Cardiac fibroblast (primary cell): ENCODE results near the gene ENTREP1.

Source experiments
- DNase-seq, 2 donors: peaks; one replicate each; pipeline versions ENCODE4 v3.0.0 to v3.0.0-alpha.2; 2010; ENCODE audit warnings: low read depth in 2 of 2
- H3K4me3 ChIP-seq, 2 donors: replicated peaks in 1 of 2; 1 replicate in 1 of 2; 2 replicates in 1 of 2; pipeline ENCODE4 v1.5.1; 2011; ENCODE audit warnings: low read depth in 2 of 2, low read length in 2 of 2, mild to moderate bottlenecking in 2 of 2, moderate library complexity in 1 of 2
- CTCF ChIP-seq: IDR thresholded peaks from one replicate; pipeline ENCODE4 v1.5.1; 2011; ENCODE audit warnings: low read depth, mild to moderate bottlenecking, low read length, inconsistent platforms

ENTREP1 gene

GRCh38 chr9:69319324-69320025, 5.5 kb upstream of the ENTREP1 start:
- TF ChIP-seq CTCF = no peak
- H3K4me3 ChIP-seq = no peak overlapping the region
- DNase-seq = no peak

- no peak for TF ChIP-seq CTCF
- no peak for DNase-seq
- H3K4me3 ChIP-seq = no peak overlapping the region
Observed at GRCh38 chr9:69322256-69322655, 2.8 kb upstream of the ENTREP1 start.

GRCh38 chr9:69323861-69324260, 1.2 kb upstream of the ENTREP1 start:
- DNase-seq = no peak
- no peak for TF ChIP-seq CTCF
- H3K4me3 ChIP-seq = no peak overlapping the region

GRCh38 chr9:69325409-69326212, 596 bp downstream of the ENTREP1 start:
- peak overlapping the region; percentile 33 to 48 for H3K4me3 ChIP-seq
- DNase-seq = no peak
- TF ChIP-seq CTCF = no peak

GRCh38 chr9:69326261-69326660, 1.2 kb downstream of the ENTREP1 start:
- no peak for DNase-seq
- TF ChIP-seq CTCF = no peak
- no peak overlapping the region for H3K4me3 ChIP-seq

GRCh38 chr9:69330580-69330979, 5.6 kb downstream of the ENTREP1 start:
- TF ChIP-seq CTCF = no peak
- no peak for DNase-seq

More at GRCh38 chr9:69330580-69330979, 5.6 kb downstream of the ENTREP1 start:
- H3K4me3 ChIP-seq = no peak overlapping the region
